ENCODE results near the gene NTM.

The NTM gene

GRCh38 chr11:131514062-131514461 is 143.6 kb downstream of the NTM start:
- Mint-ChIP-seq H3K9me3 (peaks cover 7% of the 10 kb centered on the region), H3K4me3 (no peak overlapping the region), H3K36me3 (no peaks in the 10 kb centered on the region), H3K4me1 (no peaks in the 10 kb centered on the region), H3K27ac (no peak overlapping the region)
- DNase-seq (ENCODE audit: low spot score in 2 of 2) (no peak), ATAC-seq (no peak)

GRCh38 chr11:131518305-131518838 is 148.0 kb downstream of the NTM start:
- Mint-ChIP-seq H3K4me3 (no peak overlapping the region), H3K4me1 (no peaks in the 10 kb centered on the region), H3K9me3 (no peaks in the 10 kb centered on the region), H3K36me3 (no peaks in the 10 kb centered on the region), H3K27ac (no peak overlapping the region)
- DNase-seq (ENCODE audit: low spot score in 2 of 2) (no peak), ATAC-seq (no peak)

GRCh38 chr11:131522851-131523250 is 152.4 kb downstream of the NTM start:
- DNase-seq (ENCODE audit: low spot score in 2 of 2), result no peak
- no peak for ATAC-seq
- no peak overlapping the region for H3K27ac Mint-ChIP-seq
- no peaks in the 10 kb centered on the region for H3K36me3 Mint-ChIP-seq
- no peak overlapping the region for H3K4me3 Mint-ChIP-seq
- H3K9me3 Mint-ChIP-seq, result no peaks in the 10 kb centered on the region
- H3K4me1 Mint-ChIP-seq, result no peaks in the 10 kb centered on the region

GRCh38 chr11:131530407-131530806 is 160.0 kb downstream of the NTM start:
- no peaks in the 10 kb centered on the region for H3K4me1 Mint-ChIP-seq
- H3K9me3 Mint-ChIP-seq, result no peaks in the 10 kb centered on the region
- ATAC-seq (no peak), DNase-seq (ENCODE audit: low spot score in 2 of 2) (no peak)
- H3K27ac Mint-ChIP-seq, result no peak overlapping the region
- H3K4me3 Mint-ChIP-seq, result no peak overlapping the region
- no peaks in the 10 kb centered on the region for H3K36me3 Mint-ChIP-seq

GRCh38 chr11:131533149-131533548 is 162.7 kb downstream of the NTM start:
- Mint-ChIP-seq H3K27ac (no peak overlapping the region), H3K36me3 (no peaks in the 10 kb centered on the region), H3K4me3 (no peak overlapping the region), H3K9me3 (no peaks in the 10 kb centered on the region), H3K4me1 (no peaks in the 10 kb centered on the region)
- DNase-seq (ENCODE audit: low spot score in 2 of 2) (no peak), ATAC-seq (no peak)

- Mint-ChIP-seq H3K27ac (no peak overlapping the region), H3K36me3 (no peaks in the 10 kb centered on the region), H3K4me1 (no peaks in the 10 kb centered on the region), H3K9me3 (no peaks in the 10 kb centered on the region), H3K4me3 (no peak overlapping the region)
- no peak for DNase-seq (ENCODE audit: low spot score in 2 of 2)
- no peak for ATAC-seq
Measured at GRCh38 chr11:131533998-131534397, 163.6 kb downstream of the NTM start.

GRCh38 chr11:131534611-131535010 is 164.2 kb downstream of the NTM start:
- Mint-ChIP-seq H3K4me3 (no peak overlapping the region), H3K36me3 (no peaks in the 10 kb centered on the region), H3K9me3 (peaks cover 5% of the 10 kb centered on the region), H3K4me1 (no peaks in the 10 kb centered on the region), H3K27ac (no peak overlapping the region)
- DNase-seq (ENCODE audit: low spot score in 2 of 2) (no peak), ATAC-seq (no peak)

- DNase-seq (ENCODE audit: low spot score in 2 of 2) (no peak), ATAC-seq (no peak)
- Mint-ChIP-seq H3K36me3 (no peaks in the 10 kb centered on the region), H3K9me3 (peaks cover 7% of the 10 kb centered on the region), H3K4me1 (no peaks in the 10 kb centered on the region), H3K4me3 (no peak overlapping the region), H3K27ac (no peak overlapping the region)
Measured at GRCh38 chr11:131536159-131536558, 165.7 kb downstream of the NTM start.

- peaks cover 12% of the 10 kb centered on the region for H3K9me3 Mint-ChIP-seq
- no peaks in the 10 kb centered on the region for H3K4me1 Mint-ChIP-seq
- no peaks in the 10 kb centered on the region for H3K36me3 Mint-ChIP-seq
- DNase-seq (ENCODE audit: low spot score in 2 of 2) (no peak), ATAC-seq (no peak)
- no peak overlapping the region for H3K27ac Mint-ChIP-seq
- H3K4me3 Mint-ChIP-seq, result no peak overlapping the region
Measured at GRCh38 chr11:131537196-131537595, 166.8 kb downstream of the NTM start.

GRCh38 chr11:131537748-131538147 is 167.3 kb downstream of the NTM start:
- ATAC-seq, result no peak
- no peak for DNase-seq (ENCODE audit: low spot score in 2 of 2)
- Mint-ChIP-seq H3K4me3 (no peak overlapping the region), H3K4me1 (no peaks in the 10 kb centered on the region), H3K9me3 (peaks cover 12% of the 10 kb centered on the region), H3K27ac (no peak overlapping the region), H3K36me3 (no peaks in the 10 kb centered on the region)

GRCh38 chr11:131538322-131538721 is 167.9 kb downstream of the NTM start:
- peaks cover 15% of the 10 kb centered on the region for H3K9me3 Mint-ChIP-seq
- no peak overlapping the region for H3K27ac Mint-ChIP-seq
- no peak overlapping the region for H3K4me3 Mint-ChIP-seq
- no peaks in the 10 kb centered on the region for H3K4me1 Mint-ChIP-seq
- H3K36me3 Mint-ChIP-seq, result no peaks in the 10 kb centered on the region
- DNase-seq (ENCODE audit: low spot score in 2 of 2) (no peak), ATAC-seq (no peak)

- DNase-seq (ENCODE audit: low spot score in 2 of 2) (no peak), ATAC-seq (no peak)
- Mint-ChIP-seq H3K4me3 (no peak overlapping the region), H3K27ac (no peak overlapping the region), H3K36me3 (no peaks in the 10 kb centered on the region), H3K9me3 (peaks cover 18% of the 10 kb centered on the region), H3K4me1 (no peaks in the 10 kb centered on the region)
Measured at GRCh38 chr11:131540676-131541075, 170.3 kb downstream of the NTM start.

- H3K4me3 Mint-ChIP-seq, result no peak overlapping the region
- no peak overlapping the region for H3K27ac Mint-ChIP-seq
- no peak for ATAC-seq
- peaks cover 6% of the 10 kb centered on the region for H3K4me1 Mint-ChIP-seq
- H3K36me3 Mint-ChIP-seq, result no peaks in the 10 kb centered on the region
- H3K9me3 Mint-ChIP-seq, result peaks cover 23% of the 10 kb centered on the region
- no peak for DNase-seq (ENCODE audit: low spot score in 2 of 2)
Measured at GRCh38 chr11:131543389-131544025, 173.1 kb downstream of the NTM start.

- Mint-ChIP-seq H3K27ac (no peak overlapping the region), H3K4me3 (no peak overlapping the region), H3K4me1 (peaks cover 6% of the 10 kb centered on the region), H3K36me3 (no peaks in the 10 kb centered on the region), H3K9me3 (peaks cover 18% of the 10 kb centered on the region)
- no peak for ATAC-seq
- no peak for DNase-seq (ENCODE audit: low spot score in 2 of 2)
Measured at GRCh38 chr11:131544591-131544990, 174.2 kb downstream of the NTM start.

GRCh38 chr11:131546218-131546895 is 175.9 kb downstream of the NTM start:
- peaks cover 6% of the 10 kb centered on the region for H3K4me1 Mint-ChIP-seq
- H3K36me3 Mint-ChIP-seq, result no peaks in the 10 kb centered on the region
- peaks cover 16% of the 10 kb centered on the region for H3K9me3 Mint-ChIP-seq
- no peak overlapping the region for H3K4me3 Mint-ChIP-seq
- DNase-seq (ENCODE audit: low spot score in 2 of 2) (no peak), ATAC-seq (no peak)
- no peak overlapping the region for H3K27ac Mint-ChIP-seq

GRCh38 chr11:131549099-131549498 is 178.7 kb downstream of the NTM start:
- ATAC-seq, result no peak
- Mint-ChIP-seq H3K9me3 (peaks cover 16% of the 10 kb centered on the region), H3K4me1 (peaks cover 6% of the 10 kb centered on the region), H3K27ac (no peak overlapping the region), H3K36me3 (no peaks in the 10 kb centered on the region), H3K4me3 (no peak overlapping the region)
- no peak for DNase-seq (ENCODE audit: low spot score in 2 of 2)

Measured in stimulated activated effector memory CD8-positive, alpha-beta T cell treated with anti-CD3 and anti-CD28 coated beads, Interleukin-12 subunit alpha, Interleukin-12 subunit beta, amount 100 ng/mL, for 72 hours (primary cell).